GM06990 (cell line): Measurements from ENCODE around the gene APOBEC3F.

Source experiments
- DNase-seq: peaks from one replicate; pipeline ENCODE4 v3.0.0-alpha.2; 2011; ENCODE audit not compliant: insufficient read length; ENCODE audit errors: extremely low read depth
- H3K27me3 ChIP-seq: replicated peaks from 2 replicates; pipeline ENCODE4 v1.6.0; 2011; ENCODE audit warnings: low read length; ENCODE audit not compliant: control insufficient read depth, insufficient read depth
- H3K36me3 ChIP-seq: 2 replicates; pipeline ENCODE4 v1.5.1; 2011; ENCODE audit warnings: low read length; ENCODE audit not compliant: control insufficient read depth, insufficient read depth
- H3K4me3 ChIP-seq: replicated peaks from 2 replicates; pipeline ENCODE4 v1.5.1; 2011; ENCODE audit warnings: low read depth, mild to moderate bottlenecking, control low read depth, low read length
- CTCF ChIP-seq: IDR thresholded peaks from 2 replicates; pipeline ENCODE4 v1.5.1; 2011; ENCODE audit warnings: low read length, control low read depth, mild to moderate bottlenecking, inconsistent platforms; ENCODE audit not compliant: insufficient read depth, poor library complexity, severe bottlenecking

The APOBEC3F gene

GRCh38 chr22:39090426-39091064 is 49.9 kb downstream of the APOBEC3F start:
- Histone ChIP-seq H3K27me3 (no peaks in the 10 kb centered on the region), H3K4me3 (no peak overlapping the region), H3K36me3 (peaks cover 7% of the 10 kb centered on the region)
- no peak for DNase-seq
- no peak for TF ChIP-seq CTCF

DNA sequence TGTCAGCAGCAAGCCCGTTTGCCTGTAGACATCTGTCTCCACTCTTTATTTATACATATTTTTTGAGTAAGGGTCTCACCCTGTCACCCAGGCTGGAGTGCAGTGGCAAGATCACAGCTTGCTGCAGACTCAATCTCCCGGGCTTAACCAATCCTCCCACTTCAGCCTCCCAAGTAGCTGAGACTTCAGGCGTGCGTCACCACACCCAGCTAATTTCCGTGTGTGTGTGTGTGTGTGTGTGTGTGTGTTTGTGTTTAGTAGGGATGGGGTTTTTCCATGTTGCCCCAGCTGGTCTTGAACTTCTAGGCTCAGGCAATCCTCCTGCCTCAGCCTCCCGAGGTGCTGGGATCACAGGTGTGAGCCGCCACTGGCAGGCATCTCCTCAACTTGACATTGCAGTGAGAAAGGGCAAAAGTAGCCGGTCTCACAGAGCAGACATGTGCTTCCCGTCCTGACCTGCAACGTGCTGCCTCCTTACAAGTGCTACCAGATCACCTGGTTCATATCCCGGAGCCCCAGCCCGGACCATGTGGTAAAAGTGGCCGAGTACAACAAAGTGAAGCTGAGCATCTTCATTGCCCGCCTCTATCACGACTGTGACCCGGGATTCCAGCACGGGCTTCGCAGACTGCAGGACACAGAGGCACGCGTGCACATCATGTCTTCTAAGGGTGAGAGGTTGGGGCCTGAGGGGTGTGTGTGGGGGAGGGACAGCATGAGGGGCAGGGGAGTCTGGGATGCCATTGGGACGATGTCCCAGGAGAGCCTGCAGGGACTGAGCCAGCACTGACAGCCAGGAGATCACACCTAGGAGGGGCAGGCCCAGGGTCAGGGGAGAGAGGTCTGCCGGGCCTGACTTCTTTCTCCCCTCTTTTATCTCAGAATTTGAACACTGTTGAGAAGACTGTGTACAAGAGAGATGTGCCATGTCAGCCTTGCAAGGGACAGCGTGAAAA is 50.7 kb downstream of the APOBEC3F start:
- Histone ChIP-seq H3K27me3 (no peaks in the 10 kb centered on the region), H3K36me3 (peaks cover 4% of the 10 kb centered on the region), H3K4me3 (no peak overlapping the region)
- no peak for TF ChIP-seq CTCF
- DNase-seq, result no peak

DNA sequence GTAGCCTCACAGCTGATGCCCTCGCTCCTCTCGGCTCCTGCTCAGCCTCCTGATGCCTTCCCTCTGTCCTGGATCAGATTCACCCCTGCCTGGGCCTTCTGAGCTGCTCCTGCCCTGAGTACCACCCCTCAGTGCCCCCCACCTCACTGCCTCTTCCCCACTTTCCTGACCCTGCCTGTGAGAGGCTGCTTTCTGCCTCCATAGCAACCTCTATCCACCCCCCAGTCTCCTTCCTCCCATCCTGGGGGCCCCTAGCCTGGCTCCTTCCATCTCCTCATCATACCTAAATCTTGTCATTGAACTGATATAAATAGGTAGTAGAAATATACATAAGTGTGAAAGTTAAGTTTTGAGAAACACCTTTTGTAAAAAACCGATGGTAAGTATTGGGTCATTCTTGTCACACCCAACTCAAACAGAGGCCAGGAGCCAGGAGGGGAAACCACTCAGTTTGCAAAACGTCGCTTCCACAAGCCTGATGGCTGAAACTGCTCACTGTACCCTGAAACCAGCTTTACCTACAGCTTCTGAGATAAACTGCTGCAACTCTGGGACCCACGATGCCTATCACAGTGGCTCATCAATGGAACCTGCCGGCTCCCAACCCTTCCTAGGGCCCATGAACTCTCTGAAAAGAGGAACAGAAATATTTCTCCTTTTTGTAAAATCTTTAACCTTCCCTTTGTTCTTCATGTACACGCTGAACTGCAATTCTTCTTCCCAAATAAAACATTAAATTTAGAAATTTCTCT is 51.6 kb downstream of the APOBEC3F start:
- DNase-seq, result no peak
- no peak overlapping the region for H3K4me3 ChIP-seq
- H3K36me3 ChIP-seq, result no peaks in the 10 kb centered on the region; the same call in 1 of the 2 replicates
- no peaks in the 10 kb centered on the region for H3K27me3 ChIP-seq
- TF ChIP-seq CTCF, result no peak

GRCh38 chr22:39094717-39095389 is 54.2 kb downstream of the APOBEC3F start:
- Histone ChIP-seq H3K27me3 (no peaks in the 10 kb centered on the region), H3K4me3 (no peak overlapping the region), H3K36me3 (no peaks in the 10 kb centered on the region)
- no peak for DNase-seq
- TF ChIP-seq CTCF, result no peak

GRCh38 chr22:39095971-39096370 is 55.3 kb downstream of the APOBEC3F start:
- Histone ChIP-seq H3K36me3 (no peaks in the 10 kb centered on the region), H3K27me3 (no peaks in the 10 kb centered on the region), H3K4me3 (no peak overlapping the region)
- no peak for DNase-seq
- no peak for TF ChIP-seq CTCF
